NCI-H345 treated with DMSO at 0.1 percent for 48 hours (cell line): ENCODE data around the gene AP1S3.

ENCODE experiments used
- DNase-seq: peaks from one replicate; lab custom pipeline; 2025; ENCODE audit not compliant: unreplicated experiment; lab: John Stamatoyannopoulos, UW

AP1S3 gene

GRCh38 chr2:223725986-223726970 is 111.1 kb downstream of the AP1S3 start:
- no peak for DNase-seq

DNA sequence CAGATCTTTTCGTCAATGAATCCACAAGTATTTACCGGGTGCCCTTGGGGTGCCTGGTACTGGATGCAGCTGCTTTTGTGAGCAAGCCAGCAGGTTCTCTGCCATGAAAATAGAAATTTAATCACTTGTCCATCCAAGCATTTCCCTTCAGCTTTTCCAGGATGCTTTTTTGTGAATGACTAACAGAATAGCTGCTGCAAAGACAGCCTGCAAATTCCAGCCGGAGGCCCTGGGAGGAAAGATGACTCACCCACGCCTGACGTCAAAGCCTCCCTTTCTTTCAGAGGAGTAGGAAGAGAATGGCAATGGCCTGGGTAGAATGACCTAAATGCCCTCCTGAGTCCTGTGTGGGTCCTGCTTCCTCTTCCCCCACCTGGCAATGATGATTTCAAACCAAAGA is 111.9 kb downstream of the AP1S3 start:
- no peak for DNase-seq

DNA sequence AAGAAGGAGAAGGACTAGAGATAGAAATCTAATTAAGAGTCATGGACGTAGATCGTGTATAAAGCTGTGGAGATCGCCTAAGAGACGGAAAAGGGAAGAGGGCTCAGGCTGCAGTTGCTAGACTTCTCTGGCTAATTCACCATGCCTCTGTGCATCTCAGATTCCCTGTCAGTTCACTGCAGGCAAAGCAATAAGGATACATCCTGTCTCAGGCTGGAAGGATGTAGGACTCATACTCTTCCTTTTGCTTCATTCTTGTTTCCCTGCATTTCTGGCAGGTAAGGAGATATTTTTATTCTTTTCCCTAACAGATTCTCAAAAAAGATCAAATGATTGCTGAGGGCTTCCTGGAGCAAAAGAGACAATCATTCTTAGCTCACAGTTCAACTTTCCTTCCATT is 112.5 kb downstream of the AP1S3 start:
- DNase-seq = no peak

GRCh38 chr2:223723954-223724411 is 113.4 kb downstream of the AP1S3 start:
- no peak for DNase-seq

- DNase-seq = no peak
These were observed 115.2 kb downstream of the AP1S3 start for GRCh38 chr2:223722226-223722625.

- no peak for DNase-seq
These were observed 115.6 kb downstream of the AP1S3 start for GRCh38 chr2:223721746-223722145.

DNA sequence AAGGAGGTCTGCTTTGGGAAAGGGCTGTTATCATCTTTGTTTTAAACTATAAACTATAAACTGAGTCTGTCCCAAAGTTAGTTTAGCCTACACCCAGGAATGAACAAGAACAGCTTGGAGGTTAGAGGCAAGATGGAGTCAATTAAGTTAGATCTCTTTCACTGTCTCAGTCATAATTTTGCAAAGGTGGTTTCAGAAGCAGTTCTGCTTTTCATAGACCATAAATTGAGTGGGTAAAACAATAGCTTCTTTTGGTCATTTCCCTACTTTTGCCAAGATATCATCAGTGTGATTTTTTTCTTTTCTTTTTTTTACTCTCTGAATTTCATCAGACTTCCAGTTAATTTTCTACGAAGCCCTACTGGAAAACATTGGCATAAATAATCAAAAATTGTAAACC is 117.0 kb downstream of the AP1S3 start:
- DNase-seq = no peak

- no peak for DNase-seq
These were observed 124.7 kb downstream of the AP1S3 start for GRCh38 chr2:223712642-223713041.

GRCh38 chr2:223711596-223712326 is 125.6 kb downstream of the AP1S3 start:
- DNase-seq = no peak
